ENCODE data around the gene KRT86.

DNA sequence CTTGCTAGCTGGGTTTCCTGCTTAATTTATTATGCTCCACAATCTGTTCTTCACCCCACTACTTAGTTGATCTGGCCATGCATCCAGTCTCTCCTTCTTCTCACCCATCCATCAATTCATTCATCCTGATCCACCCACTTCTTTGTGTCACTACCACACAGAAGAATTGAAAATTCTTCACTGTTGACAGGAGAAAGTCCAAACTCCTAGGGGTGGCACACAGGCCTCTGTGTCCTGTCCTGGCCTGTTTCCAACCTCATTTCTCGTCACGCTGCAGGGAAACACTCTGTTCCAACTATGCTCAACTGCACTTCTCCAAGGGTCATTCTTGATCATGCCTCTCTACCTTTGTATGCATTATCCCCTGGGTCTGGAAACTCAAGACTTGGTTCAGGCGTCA, 57.4 kb downstream of the KRT86 start:
- TF ChIP-seq, protein P1, sequence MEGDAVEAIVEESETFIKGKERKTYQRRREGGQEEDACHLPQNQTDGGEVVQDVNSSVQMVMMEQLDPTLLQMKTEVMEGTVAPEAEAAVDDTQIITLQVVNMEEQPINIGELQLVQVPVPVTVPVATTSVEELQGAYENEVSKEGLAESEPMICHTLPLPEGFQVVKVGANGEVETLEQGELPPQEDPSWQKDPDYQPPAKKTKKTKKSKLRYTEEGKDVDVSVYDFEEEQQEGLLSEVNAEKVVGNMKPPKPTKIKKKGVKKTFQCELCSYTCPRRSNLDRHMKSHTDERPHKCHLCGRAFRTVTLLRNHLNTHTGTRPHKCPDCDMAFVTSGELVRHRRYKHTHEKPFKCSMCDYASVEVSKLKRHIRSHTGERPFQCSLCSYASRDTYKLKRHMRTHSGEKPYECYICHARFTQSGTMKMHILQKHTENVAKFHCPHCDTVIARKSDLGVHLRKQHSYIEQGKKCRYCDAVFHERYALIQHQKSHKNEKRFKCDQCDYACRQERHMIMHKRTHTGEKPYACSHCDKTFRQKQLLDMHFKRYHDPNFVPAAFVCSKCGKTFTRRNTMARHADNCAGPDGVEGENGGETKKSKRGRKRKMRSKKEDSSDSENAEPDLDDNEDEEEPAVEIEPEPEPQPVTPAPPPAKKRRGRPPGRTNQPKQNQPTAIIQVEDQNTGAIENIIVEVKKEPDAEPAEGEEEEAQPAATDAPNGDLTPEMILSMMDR (IDR thresholded peaks at IDR 0.05; ENCODE audit: low read depth, low read length) = no peak
- no peak for TF ChIP-seq EZH2phosphoT487 (IDR thresholded peaks at IDR 0.05; ENCODE audit: low read depth)

All from OCI-LY3 (cell line).